Brain pericyte (primary cell): Measurements from ENCODE around the gene ADGRG1.

Source experiments
- DNase-seq: peaks from one replicate; pipeline ENCODE4 v3.0.0-alpha.2; 2012; ENCODE audit warnings: low read depth, low spot score

ADGRG1 gene

GRCh38 chr16:57682809-57683635 is 54.6 kb downstream of the ADGRG1 start:
- no peak for DNase-seq

GRCh38 chr16:57683636-57684545 is 55.5 kb downstream of the ADGRG1 start:
- no peak for DNase-seq

- no peak for DNase-seq
Measured at GRCh38 chr16:57684626-57685358, 56.4 kb downstream of the ADGRG1 start.

- no peak for DNase-seq
Measured at GRCh38 chr16:57685633-57686032, 57.2 kb downstream of the ADGRG1 start.

- no peak for DNase-seq
Measured at GRCh38 chr16:57686577-57686976, 58.1 kb downstream of the ADGRG1 start.

GRCh38 chr16:57687363-57687929 is 59.0 kb downstream of the ADGRG1 start:
- DNase-seq: no peak

GRCh38 chr16:57688487-57688986 is 60.1 kb downstream of the ADGRG1 start:
- no peak for DNase-seq

GRCh38 chr16:57688987-57689761 is 60.7 kb downstream of the ADGRG1 start:
- no peak for DNase-seq

- no peak for DNase-seq
Measured at GRCh38 chr16:57689762-57690558, 61.5 kb downstream of the ADGRG1 start.

- DNase-seq: no peak
Measured at GRCh38 chr16:57690782-57691471, 62.5 kb downstream of the ADGRG1 start.

GRCh38 chr16:57692636-57693035 is 64.2 kb downstream of the ADGRG1 start:
- DNase-seq: no peak

- no peak for DNase-seq
Measured at GRCh38 chr16:57693550-57693949, 65.1 kb downstream of the ADGRG1 start.

GRCh38 chr16:57694231-57694724 is 65.8 kb downstream of the ADGRG1 start:
- DNase-seq: no peak

GRCh38 chr16:57694725-57695679 is 66.6 kb downstream of the ADGRG1 start, which contains the start of gene DRC7:
DRC7 (plus strand) TSS chr16:57694806; CDS start chr16:57697950, 3,144 bp downstream.
- DNase-seq: no peak

- no peak for DNase-seq
Measured at GRCh38 chr16:57695680-57696069, 67.2 kb downstream of the ADGRG1 start.

GRCh38 chr16:57696240-57696639 is 67.8 kb downstream of the ADGRG1 start:
- no peak for DNase-seq

GRCh38 chr16:57697896-57698537 is 69.6 kb downstream of the ADGRG1 start:
- no peak for DNase-seq
